IPS-18c (cell line): ENCODE results near the gene CYP19A1.
"Not testable (repeated sequence)": the region's sequence is repeated elsewhere in the genome, so short reads cannot be mapped to it uniquely, and the experiment has no call there.

Source experiments
- H3K4me3 ChIP-seq: 2 replicates; pipeline ENCODE4 v1.7.0; 2013; ENCODE audit warnings: low read depth, mild to moderate bottlenecking, low read length, moderate library complexity; ENCODE audit not compliant: insufficient read depth
- H3K9me3 ChIP-seq: one replicate; pipeline ENCODE4 v1.6.1; 2013; ENCODE audit warnings: mild to moderate bottlenecking, low read length, moderate library complexity; ENCODE audit not compliant: control insufficient read depth, insufficient read depth

CYP19A1 gene

GRCh38 chr15:51191072-51191670, 147.2 kb downstream of the CYP19A1 start:
- Histone ChIP-seq H3K4me3 (no peak overlapping the region), H3K9me3 (no peaks in the 10 kb centered on the region)

GRCh38 chr15:51190424-51191068, 147.8 kb downstream of the CYP19A1 start:
- no peaks in the 10 kb centered on the region for H3K9me3 ChIP-seq
- no peak overlapping the region for H3K4me3 ChIP-seq

GRCh38 chr15:51189669-51190385, 148.6 kb downstream of the CYP19A1 start:
- Histone ChIP-seq H3K9me3 (no peaks in the 10 kb centered on the region), H3K4me3 (no peak overlapping the region)

GRCh38 chr15:51188791-51189190, 149.6 kb downstream of the CYP19A1 start:
- not testable (repeated sequence) for H3K4me3 ChIP-seq, H3K9me3 ChIP-seq

- H3K9me3 ChIP-seq: no peaks in the 10 kb centered on the region
- H3K4me3 ChIP-seq: no peak overlapping the region
Measured at GRCh38 chr15:51186891-51187290, 151.5 kb downstream of the CYP19A1 start.

GRCh38 chr15:51186181-51186705, 152.2 kb downstream of the CYP19A1 start:
- Histone ChIP-seq H3K4me3 (no peak overlapping the region), H3K9me3 (no peaks in the 10 kb centered on the region)

GRCh38 chr15:51185213-51186159, 152.9 kb downstream of the CYP19A1 start:
- Histone ChIP-seq H3K9me3 (no peaks in the 10 kb centered on the region), H3K4me3 (no peak overlapping the region)

- Histone ChIP-seq H3K4me3 (no peak overlapping the region), H3K9me3 (no peaks in the 10 kb centered on the region)
Measured at GRCh38 chr15:51184627-51185026, 153.8 kb downstream of the CYP19A1 start.

- no peaks in the 10 kb centered on the region for H3K9me3 ChIP-seq
- no peak overlapping the region for H3K4me3 ChIP-seq
Measured at GRCh38 chr15:51183076-51183475, 155.3 kb downstream of the CYP19A1 start.

GRCh38 chr15:51181905-51182304, 156.5 kb downstream of the CYP19A1 start:
- Histone ChIP-seq H3K9me3 (no peaks in the 10 kb centered on the region), H3K4me3 (no peak overlapping the region)

GRCh38 chr15:51181221-51181620, 157.2 kb downstream of the CYP19A1 start:
- H3K9me3 ChIP-seq: no peaks in the 10 kb centered on the region
- no peak overlapping the region for H3K4me3 ChIP-seq

- Histone ChIP-seq H3K4me3 (no peak overlapping the region), H3K9me3 (no peaks in the 10 kb centered on the region)
Measured at GRCh38 chr15:51180534-51180933, 157.9 kb downstream of the CYP19A1 start.

- Histone ChIP-seq H3K4me3 (no peak overlapping the region), H3K9me3 (no peaks in the 10 kb centered on the region)
Measured at GRCh38 chr15:51180011-51180410, 158.4 kb downstream of the CYP19A1 start.

GRCh38 chr15:51172193-51172592, 166.2 kb downstream of the CYP19A1 start:
- no peaks in the 10 kb centered on the region for H3K9me3 ChIP-seq
- H3K4me3 ChIP-seq: no peak overlapping the region

- H3K4me3 ChIP-seq: no peak overlapping the region
- H3K9me3 ChIP-seq: no peaks in the 10 kb centered on the region
Measured at GRCh38 chr15:51171634-51171932, 166.8 kb downstream of the CYP19A1 start.

- Histone ChIP-seq H3K4me3 (no peak overlapping the region), H3K9me3 (no peaks in the 10 kb centered on the region)
Measured at GRCh38 chr15:51170882-51171633, 167.3 kb downstream of the CYP19A1 start.

GRCh38 chr15:51168700-51169099, 169.7 kb downstream of the CYP19A1 start:
- Histone ChIP-seq H3K4me3 (no peak overlapping the region), H3K9me3 (no peaks in the 10 kb centered on the region)
